Transverse colon (tissue), 4 donors: ENCODE results near the gene AURKAIP1. TPM values are rescaled to one million over a fixed set of nuclear protein-coding genes. Genes with fewer than 3 reads are reported as not detected.

Experiments
- DNase-seq: peaks from one replicate; pipeline ENCODE4 v3.0.0-alpha.2; 2019
- H3K27ac ChIP-seq, 4 donors: fragments of 200-600 bp; sonication (generic); 2 replicates each; pipeline ENCODE4 v1.5.1; 2016 to 2018; ENCODE audit warnings: inconsistent platforms in 4 of 4
- H3K27me3 ChIP-seq: fragments of 200-600 bp; sonication (generic); 2 replicates; pipeline ENCODE4 v1.5.1; 2017; ENCODE audit warnings: inconsistent platforms
- H3K36me3 ChIP-seq, 4 donors: fragments of 200-600 bp; sonication (generic); 2 replicates each; pipeline ENCODE4 v1.5.1; 2017 to 2019; ENCODE audit warnings: inconsistent platforms in 4 of 4
- H3K4me1 ChIP-seq, 4 donors: fragments of 200-600 bp; sonication (generic); 2 replicates each; pipeline ENCODE4 v1.5.1; 2017 to 2020; ENCODE audit warnings: inconsistent platforms in 4 of 4
- H3K4me3 ChIP-seq, 4 donors: fragments of 200-600 bp; sonication (generic); 1 replicate in 1 of 4; 2 replicates in 3 of 4; pipeline versions ENCODE4 v1.5.1 to v1.6.1; 2017 to 2019; ENCODE audit warnings: inconsistent platforms in 4 of 4
- H3K9me3 ChIP-seq, 2 donors: fragments of 200-600 bp; sonication (generic); 2 replicates each; pipeline ENCODE4 v1.5.1; 2017 to 2019; ENCODE audit warnings: inconsistent platforms in 2 of 2
- CTCF ChIP-seq, 5 experiments: fragments of 200-600 bp in 3 of 5; fragments of 450-650 bp in 2 of 5; sonication (generic) in 3 of 5; IDR thresholded peaks; 1 replicate in 2 of 5; 2 replicates in 3 of 5; pipeline ENCODE4 v1.5.1; 2016 to 2017; ENCODE audit warnings: antibody characterized with exemption in 5 of 5, inconsistent platforms in 3 of 5, mild to moderate bottlenecking in 2 of 5, moderate library complexity in 1 of 5
- EP300 ChIP-seq: sonication (generic); formaldehyde crosslinking; IDR thresholded peaks from one replicate; pipeline ENCODE4 v1.6.1; 2017; ENCODE audit warnings: antibody characterized with exemption, low read depth
- POLR2A ChIP-seq: fragments of 450-650 bp; IDR thresholded peaks from one replicate; pipeline ENCODE4 v1.6.1; 2016; ENCODE audit warnings: antibody characterized with exemption, mild to moderate bottlenecking, moderate library complexity
- POLR2AphosphoS5 ChIP-seq, 3 donors: sonication (generic); formaldehyde crosslinking; IDR thresholded peaks; one replicate each; pipeline ENCODE4 v1.6.1; 2016; ENCODE audit warnings: antibody characterized with exemption in 3 of 3
- WGBS, 2 donors: methylation state at CpG; one replicate each; pipeline ENCODE4 v1.1.5; 2018; ENCODE audit warnings: low coverage in 1 of 2; 5-methylcytosine and 5-hydroxymethylcytosine counted together
- in situ Hi-C, 4 donors: fragments of 200-750 bp; cut with MboI; loops; one replicate each; pipeline versions ENCODE4 v1.15.0 to v1.15.1; 2017; ENCODE audit warnings: low sequenced_read_pairs in 3 of 4, low pct_ligation_motif_present in 1 of 4, low pct_unique_long_range_greater_than_20kb in 1 of 4
- intact Hi-C: fragments of 100-400 bp; cut with DNase I; formaldehyde crosslinking; loops from one replicate; pipeline ENCODE4 v1.15.1; 2023; ENCODE audit warnings: low total_unique reads
- total RNA-seq, 4 donors: library from RNA; depleted of rRNA; stranded (reverse); fragments of >200 nt; gene quantifications; one replicate each; pipeline ENCODE4 v1.1.0, GENCODE V29; 2016

AURKAIP1 gene
- total RNA-seq, 4 donors from 2014 or later: 110 to 197 (median 167) TPM

DNA sequence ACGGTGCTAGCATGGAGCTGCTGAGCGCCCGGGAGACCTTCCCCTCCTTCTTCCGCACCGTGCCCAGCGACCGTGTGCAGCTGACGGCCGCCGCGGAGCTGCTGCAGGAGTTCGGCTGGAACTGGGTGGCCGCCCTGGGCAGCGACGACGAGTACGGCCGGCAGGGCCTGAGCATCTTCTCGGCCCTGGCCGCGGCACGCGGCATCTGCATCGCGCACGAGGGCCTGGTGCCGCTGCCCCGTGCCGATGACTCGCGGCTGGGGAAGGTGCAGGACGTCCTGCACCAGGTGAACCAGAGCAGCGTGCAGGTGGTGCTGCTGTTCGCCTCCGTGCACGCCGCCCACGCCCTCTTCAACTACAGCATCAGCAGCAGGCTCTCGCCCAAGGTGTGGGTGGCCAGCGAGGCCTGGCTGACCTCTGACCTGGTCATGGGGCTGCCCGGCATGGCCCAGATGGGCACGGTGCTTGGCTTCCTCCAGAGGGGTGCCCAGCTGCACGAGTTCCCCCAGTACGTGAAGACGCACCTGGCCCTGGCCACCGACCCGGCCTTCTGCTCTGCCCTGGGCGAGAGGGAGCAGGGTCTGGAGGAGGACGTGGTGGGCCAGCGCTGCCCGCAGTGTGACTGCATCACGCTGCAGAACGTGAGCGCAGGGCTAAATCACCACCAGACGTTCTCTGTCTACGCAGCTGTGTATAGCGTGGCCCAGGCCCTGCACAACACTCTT, 42.8 kb downstream of the AURKAIP1 start:
- 52% methylated on average over 51 of the region's 57 CpGs; no CpG with 5 or more reads in 1 of the 2 donors for WGBS, 2 donors
- H3K4me3 ChIP-seq: no peak overlapping the region
- H3K36me3 ChIP-seq: peaks cover 0 to 6% (median 0%) of the 10 kb centered on the region in 4 donors
- no peaks in the 10 kb centered on the region for H3K9me3 ChIP-seq
- no peak overlapping the region for H3K27ac ChIP-seq
- in situ Hi-C loops: no loop called here
- H3K27me3 ChIP-seq: peaks cover 12% of the 10 kb centered on the region
- TF ChIP-seq POLR2A (no peak), POLR2AphosphoS5 (IDR thresholded peaks at IDR 0.05) (peak in 1 of 3 donors; percentile 5)
- intact Hi-C loops: no loop called here
- no peak for DNase-seq
- peaks cover 3 to 18% (median 13%) of the 10 kb centered on the region in 4 donors for H3K4me1 ChIP-seq

DNA sequence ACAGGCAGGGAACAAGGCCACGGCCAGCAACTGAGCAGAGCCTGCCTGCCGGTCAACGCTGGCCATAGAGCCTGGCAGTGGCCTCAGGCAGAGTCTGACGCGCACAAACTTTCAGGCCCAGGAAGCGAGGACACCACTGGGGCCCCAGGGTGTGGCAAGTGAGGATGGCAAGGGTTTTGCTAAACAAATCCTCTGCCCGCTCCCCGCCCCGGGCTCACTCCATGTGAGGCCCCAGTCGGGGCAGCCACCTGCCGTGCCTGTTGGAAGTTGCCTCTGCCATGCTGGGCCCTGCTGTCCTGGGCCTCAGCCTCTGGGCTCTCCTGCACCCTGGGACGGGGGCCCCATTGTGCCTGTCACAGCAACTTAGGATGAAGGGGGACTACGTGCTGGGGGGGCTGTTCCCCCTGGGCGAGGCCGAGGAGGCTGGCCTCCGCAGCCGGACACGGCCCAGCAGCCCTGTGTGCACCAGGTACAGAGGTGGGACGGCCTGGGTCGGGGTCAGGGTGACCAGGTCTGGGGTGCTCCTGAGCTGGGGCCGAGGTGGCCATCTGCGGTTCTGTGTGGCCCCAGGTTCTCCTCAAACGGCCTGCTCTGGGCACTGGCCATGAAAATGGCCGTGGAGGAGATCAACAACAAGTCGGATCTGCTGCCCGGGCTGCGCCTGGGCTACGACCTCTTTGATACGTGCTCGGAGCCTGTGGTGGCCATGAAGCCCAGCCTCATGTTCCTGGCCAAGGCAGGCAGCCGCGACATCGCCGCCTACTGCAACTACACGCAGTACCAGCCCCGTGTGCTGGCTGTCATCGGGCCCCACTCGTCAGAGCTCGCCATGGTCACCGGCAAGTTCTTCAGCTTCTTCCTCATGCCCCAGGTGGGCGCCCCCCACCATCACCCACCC, 43.7 kb downstream of the AURKAIP1 start, which contains the start of gene TAS1R3:
Gene TAS1R3 (plus strand): TSS at position 213 of the 898 bp plus-strand sequence. CDS start 66 bp downstream, at position 279.
- Histone ChIP-seq H3K36me3 (peaks cover 0 to 6% (median 0%) of the 10 kb centered on the region in 4 donors), H3K4me3 (no peak within 1 kb of the TSS), H3K4me1 (peaks cover 6 to 19% (median 16%) of the 10 kb centered on the region in 4 donors), H3K27me3 (peaks cover 12% of the 10 kb centered on the region), H3K9me3 (no peaks in the 10 kb centered on the region), H3K27ac (peak within 1 kb of the TSS; percentile 2 to 71 (median 26))
- DNase-seq: peak; percentile 74
- 75% methylated on average over 24 of the region's 41 CpGs; no CpG with 5 or more reads in 1 of the 2 donors for WGBS, 2 donors
- in situ Hi-C loops: no loop called here
- TF ChIP-seq POLR2A (no peak), CTCF (IDR thresholded peaks at IDR 0.05) (no peak), EP300 (no peak), POLR2AphosphoS5 (IDR thresholded peaks at IDR 0.05) (peak in 1 of 3 donors; percentile 13)
- intact Hi-C loops: no loop called here

GRCh38 chr1:1330366-1331067, 44.5 kb downstream of the AURKAIP1 start:
- in situ Hi-C loops: no loop called here
- peaks cover 12% of the 10 kb centered on the region for H3K27me3 ChIP-seq
- H3K9me3 ChIP-seq: no peaks in the 10 kb centered on the region
- peaks cover 0 to 6% (median 0%) of the 10 kb centered on the region in 4 donors for H3K36me3 ChIP-seq
- H3K4me1 ChIP-seq: peaks cover 14 to 27% (median 24%) of the 10 kb centered on the region in 4 donors
- H3K4me3 ChIP-seq: no peak overlapping the region
- 56% methylated on average over 13 of the region's 15 CpGs; no CpG with 5 or more reads in 1 of the 2 donors for WGBS, 2 donors
- intact Hi-C loops: no loop called here
- TF ChIP-seq POLR2AphosphoS5 (IDR thresholded peaks at IDR 0.05) (peak in 1 of 3 donors; percentile 17), EP300 (no peak)
- peak; percentile 61 for DNase-seq
- H3K27ac ChIP-seq: peak overlapping the region; percentile 2 to 71 (median 26)

DNA sequence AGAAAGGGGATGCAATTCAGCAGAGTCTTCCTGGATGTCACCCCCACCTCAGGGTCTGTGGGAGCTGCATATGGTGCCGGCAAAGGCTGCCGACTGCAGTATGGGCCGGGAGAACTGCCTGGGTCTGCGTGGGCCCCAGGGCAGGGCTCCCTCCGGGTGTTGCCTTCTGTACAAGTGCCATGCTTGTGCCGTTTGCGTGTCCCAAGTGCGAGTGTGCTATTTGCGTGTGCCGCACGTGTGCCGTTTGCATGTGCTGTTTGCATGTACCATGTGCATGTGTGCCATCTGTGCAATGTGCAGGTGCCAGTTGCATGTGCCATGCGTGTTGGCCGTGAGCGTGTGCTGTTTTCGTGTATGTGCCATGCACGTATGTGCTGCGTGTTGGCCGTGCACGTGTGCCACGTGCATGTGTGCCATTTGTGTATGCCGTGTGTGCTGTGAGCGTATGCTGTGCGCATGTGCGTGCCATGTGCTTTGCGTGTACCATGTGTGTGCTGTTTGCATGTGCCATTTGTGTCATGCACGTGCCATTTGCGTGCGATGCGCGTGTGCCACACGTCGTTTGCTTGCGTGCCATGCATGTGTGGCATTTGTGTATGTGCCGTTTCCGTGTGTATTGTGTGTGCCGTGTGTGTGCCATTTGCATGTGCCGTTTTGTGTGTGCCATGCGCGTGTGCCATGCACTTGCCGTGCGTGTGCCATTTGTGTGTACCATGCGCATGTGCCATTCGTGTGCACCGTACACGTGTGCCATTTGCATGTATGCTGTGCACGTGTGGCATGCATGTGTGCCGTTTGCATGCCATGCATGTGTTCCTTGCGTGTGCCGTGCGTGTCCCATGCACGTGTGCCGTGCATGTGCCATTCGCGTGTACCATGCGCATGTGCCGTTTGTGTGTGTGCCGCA, 45.5 kb downstream of the AURKAIP1 start:
- no peak for DNase-seq
- no peak overlapping the region for H3K4me3 ChIP-seq
- TF ChIP-seq EP300 (no peak), POLR2AphosphoS5 (IDR thresholded peaks at IDR 0.05) (peak in 2 of 3 donors; percentile 43 to 45)
- H3K9me3 ChIP-seq: no peaks in the 10 kb centered on the region
- H3K27me3 ChIP-seq: peaks cover 12% of the 10 kb centered on the region
- no peak overlapping the region for H3K27ac ChIP-seq
- intact Hi-C loops (no loop called here), in situ Hi-C loops (no loop called here)
- peaks cover 20 to 33% (median 30%) of the 10 kb centered on the region in 4 donors for H3K4me1 ChIP-seq
- 93% methylated on average over 56 of the region's 58 CpGs; no CpG with 5 or more reads in 1 of the 2 donors for WGBS, 2 donors
- H3K36me3 ChIP-seq: peaks cover 0 to 6% (median 0%) of the 10 kb centered on the region in 4 donors
